Activated naive CD4-positive, alpha-beta T cell treated with anti-CD3 and anti-CD28 coated beads, Interleukin-2, amount 50 U/mL, for 24 hours (primary cell): Measurements from ENCODE around the gene STIM2.

Source experiments
- H3K27ac Mint-ChIP-seq: one replicate; pipeline ENCODE4 v1.8.0; 2021; ENCODE audit warnings: mild to moderate bottlenecking, mixed read lengths
- H3K27me3 Mint-ChIP-seq: one replicate; pipeline ENCODE4 v1.8.0; 2021; ENCODE audit warnings: mixed read lengths
- H3K36me3 Mint-ChIP-seq: one replicate; pipeline ENCODE4 v1.8.0; 2021; ENCODE audit warnings: mixed read lengths
- H3K4me1 Mint-ChIP-seq: one replicate; pipeline ENCODE4 v1.8.0; 2021; ENCODE audit warnings: mixed read lengths
- H3K4me3 Mint-ChIP-seq: one replicate; pipeline ENCODE4 v1.8.0; 2021; ENCODE audit warnings: mild to moderate bottlenecking, mixed read lengths
- H3K9me3 Mint-ChIP-seq: one replicate; pipeline ENCODE4 v1.8.0; 2021; ENCODE audit warnings: mixed read lengths

STIM2 gene

GRCh38 chr4:26873391-26874026, 12.9 kb downstream of the STIM2 start:
- peak overlapping the region; percentile 81 for H3K27ac Mint-ChIP-seq
- H3K4me1 Mint-ChIP-seq = peaks cover 93% of the 10 kb centered on the region
- H3K9me3 Mint-ChIP-seq = peaks cover 9% of the 10 kb centered on the region
- peak overlapping the region; percentile 67 for H3K4me3 Mint-ChIP-seq
- peaks cover 13% of the 10 kb centered on the region for H3K36me3 Mint-ChIP-seq
- no peaks in the 10 kb centered on the region for H3K27me3 Mint-ChIP-seq

- H3K4me3 Mint-ChIP-seq = no peak overlapping the region
- H3K27me3 Mint-ChIP-seq = no peaks in the 10 kb centered on the region
- peaks cover 93% of the 10 kb centered on the region for H3K4me1 Mint-ChIP-seq
- H3K9me3 Mint-ChIP-seq = peaks cover 9% of the 10 kb centered on the region
- H3K36me3 Mint-ChIP-seq = peaks cover 13% of the 10 kb centered on the region
- H3K27ac Mint-ChIP-seq = peak overlapping the region; percentile 30
These were observed 13.5 kb downstream of the STIM2 start for GRCh38 chr4:26874110-26874509.

- peaks cover 94% of the 10 kb centered on the region for H3K4me1 Mint-ChIP-seq
- H3K9me3 Mint-ChIP-seq = peaks cover 9% of the 10 kb centered on the region
- peak overlapping the region; percentile 47 for H3K4me3 Mint-ChIP-seq
- peaks cover 7% of the 10 kb centered on the region for H3K36me3 Mint-ChIP-seq
- H3K27ac Mint-ChIP-seq = peak overlapping the region; percentile 100
- H3K27me3 Mint-ChIP-seq = no peaks in the 10 kb centered on the region
These were observed 16.8 kb downstream of the STIM2 start for GRCh38 chr4:26877406-26877805.

GRCh38 chr4:26877961-26878360, 17.3 kb downstream of the STIM2 start:
- Mint-ChIP-seq H3K27me3 (no peaks in the 10 kb centered on the region), H3K36me3 (peaks cover 7% of the 10 kb centered on the region), H3K27ac (peak overlapping the region; percentile 100), H3K4me3 (no peak overlapping the region), H3K4me1 (peaks cover 94% of the 10 kb centered on the region), H3K9me3 (peaks cover 9% of the 10 kb centered on the region)

GRCh38 chr4:26878794-26879391, 18.3 kb downstream of the STIM2 start:
- peak overlapping the region; percentile 100 for H3K27ac Mint-ChIP-seq
- H3K9me3 Mint-ChIP-seq = peaks cover 9% of the 10 kb centered on the region
- H3K27me3 Mint-ChIP-seq = no peaks in the 10 kb centered on the region
- peak overlapping the region; percentile 72 for H3K4me3 Mint-ChIP-seq
- H3K36me3 Mint-ChIP-seq = peaks cover 7% of the 10 kb centered on the region
- H3K4me1 Mint-ChIP-seq = peaks cover 94% of the 10 kb centered on the region

GRCh38 chr4:26879805-26880204, 19.2 kb downstream of the STIM2 start:
- Mint-ChIP-seq H3K36me3 (peaks cover 7% of the 10 kb centered on the region), H3K27me3 (no peaks in the 10 kb centered on the region), H3K9me3 (peaks cover 9% of the 10 kb centered on the region), H3K4me1 (peaks cover 94% of the 10 kb centered on the region), H3K27ac (peak overlapping the region; percentile 100), H3K4me3 (peak overlapping the region; percentile 43)

- H3K27ac Mint-ChIP-seq = peak overlapping the region; percentile 96
- H3K27me3 Mint-ChIP-seq = no peaks in the 10 kb centered on the region
- peak overlapping the region; percentile 86 for H3K4me3 Mint-ChIP-seq
- peaks cover 96% of the 10 kb centered on the region for H3K4me1 Mint-ChIP-seq
- no peaks in the 10 kb centered on the region for H3K9me3 Mint-ChIP-seq
- no peaks in the 10 kb centered on the region for H3K36me3 Mint-ChIP-seq
These were observed 23.4 kb downstream of the STIM2 start for GRCh38 chr4:26884026-26884425.

- H3K4me1 Mint-ChIP-seq = peaks cover 96% of the 10 kb centered on the region
- no peaks in the 10 kb centered on the region for H3K27me3 Mint-ChIP-seq
- H3K4me3 Mint-ChIP-seq = peak overlapping the region; percentile 86
- no peaks in the 10 kb centered on the region for H3K9me3 Mint-ChIP-seq
- no peaks in the 10 kb centered on the region for H3K36me3 Mint-ChIP-seq
- peak overlapping the region; percentile 96 for H3K27ac Mint-ChIP-seq
These were observed 23.9 kb downstream of the STIM2 start for GRCh38 chr4:26884486-26884988.

- no peaks in the 10 kb centered on the region for H3K36me3 Mint-ChIP-seq
- no peaks in the 10 kb centered on the region for H3K9me3 Mint-ChIP-seq
- peak overlapping the region; percentile 96 for H3K27ac Mint-ChIP-seq
- peaks cover 95% of the 10 kb centered on the region for H3K4me1 Mint-ChIP-seq
- no peaks in the 10 kb centered on the region for H3K27me3 Mint-ChIP-seq
- H3K4me3 Mint-ChIP-seq = peak overlapping the region; percentile 86
These were observed 25.3 kb downstream of the STIM2 start for GRCh38 chr4:26885912-26886274.

GRCh38 chr4:26887143-26887542, 26.5 kb downstream of the STIM2 start:
- peak overlapping the region; percentile 86 for H3K4me3 Mint-ChIP-seq
- H3K27ac Mint-ChIP-seq = peak overlapping the region; percentile 96
- peaks cover 4% of the 10 kb centered on the region for H3K36me3 Mint-ChIP-seq
- H3K9me3 Mint-ChIP-seq = no peaks in the 10 kb centered on the region
- peaks cover 89% of the 10 kb centered on the region for H3K4me1 Mint-ChIP-seq
- no peaks in the 10 kb centered on the region for H3K27me3 Mint-ChIP-seq

GRCh38 chr4:26887809-26888208, 27.2 kb downstream of the STIM2 start:
- Mint-ChIP-seq H3K27me3 (no peaks in the 10 kb centered on the region), H3K4me3 (no peak overlapping the region), H3K27ac (peak overlapping the region; percentile 52), H3K36me3 (peaks cover 5% of the 10 kb centered on the region), H3K9me3 (no peaks in the 10 kb centered on the region), H3K4me1 (peaks cover 89% of the 10 kb centered on the region)

GRCh38 chr4:26889356-26889755, 28.7 kb downstream of the STIM2 start:
- H3K27ac Mint-ChIP-seq = no peak overlapping the region
- no peak overlapping the region for H3K4me3 Mint-ChIP-seq
- peaks cover 87% of the 10 kb centered on the region for H3K4me1 Mint-ChIP-seq
- H3K36me3 Mint-ChIP-seq = peaks cover 7% of the 10 kb centered on the region
- no peaks in the 10 kb centered on the region for H3K9me3 Mint-ChIP-seq
- no peaks in the 10 kb centered on the region for H3K27me3 Mint-ChIP-seq

- Mint-ChIP-seq H3K4me3 (no peak overlapping the region), H3K36me3 (peaks cover 8% of the 10 kb centered on the region), H3K27ac (no peak overlapping the region)
These were observed 30.4 kb downstream of the STIM2 start for GRCh38 chr4:26891054-26891453.

GRCh38 chr4:26891867-26892266, 31.2 kb downstream of the STIM2 start:
- Mint-ChIP-seq H3K4me1 (peaks cover 85% of the 10 kb centered on the region), H3K27ac (peak overlapping the region; percentile 42), H3K9me3 (no peaks in the 10 kb centered on the region), H3K36me3 (peaks cover 12% of the 10 kb centered on the region), H3K4me3 (no peak overlapping the region), H3K27me3 (no peaks in the 10 kb centered on the region)

More at GRCh38 chr4:26891054-26891453, 30.4 kb downstream of the STIM2 start:
- no peaks in the 10 kb centered on the region for H3K27me3 Mint-ChIP-seq
- peaks cover 85% of the 10 kb centered on the region for H3K4me1 Mint-ChIP-seq
- no peaks in the 10 kb centered on the region for H3K9me3 Mint-ChIP-seq

- Mint-ChIP-seq H3K27ac (peak overlapping the region; percentile 77), H3K4me1 (peaks cover 83% of the 10 kb centered on the region), H3K9me3 (no peaks in the 10 kb centered on the region), H3K27me3 (no peaks in the 10 kb centered on the region), H3K36me3 (peaks cover 14% of the 10 kb centered on the region), H3K4me3 (no peak overlapping the region)
These were observed 32.0 kb downstream of the STIM2 start for GRCh38 chr4:26892480-26893150.

GRCh38 chr4:26893491-26893890, 32.9 kb downstream of the STIM2 start:
- Mint-ChIP-seq H3K4me3 (no peak overlapping the region), H3K36me3 (peaks cover 14% of the 10 kb centered on the region), H3K9me3 (no peaks in the 10 kb centered on the region), H3K4me1 (peaks cover 82% of the 10 kb centered on the region), H3K27ac (peak overlapping the region; percentile 31), H3K27me3 (no peaks in the 10 kb centered on the region)
